ENCODE data around the gene DDX5. TPM values are rescaled to one million over a fixed set of nuclear protein-coding genes. Genes with fewer than 3 reads are reported as not detected.
"Not testable (repeated sequence)": the region's sequence is repeated elsewhere in the genome, so short reads cannot be mapped to it uniquely, and the experiment has no call there.

DDX5 gene
- total RNA-seq, 1 donor from 2014 or later = 300 TPM

DNA sequence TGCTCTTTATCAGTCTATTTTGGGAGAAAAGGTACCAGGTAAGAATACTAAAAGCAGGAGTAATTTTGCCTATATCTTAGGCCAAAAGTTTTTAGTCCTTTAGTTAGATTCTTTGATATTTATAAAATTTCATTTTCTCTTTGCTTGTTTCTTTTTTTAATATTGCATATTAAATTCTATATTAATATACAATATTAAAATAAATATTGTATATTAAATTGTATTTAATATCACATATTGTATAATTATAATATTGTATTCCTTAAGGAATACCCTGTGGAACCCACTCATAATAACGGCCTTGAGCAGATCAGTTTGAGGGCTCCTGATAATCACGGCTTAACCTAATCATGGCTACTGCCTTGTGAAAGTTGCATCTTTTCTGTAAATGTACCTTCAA, 2.6 kb upstream of the DDX5 start:
- DNase-seq (ENCODE audit: low read depth) = no peak

GRCh38 chr17:64507413-64507782, 1.3 kb upstream of the DDX5 start:
- peak; percentile 86 for DNase-seq (ENCODE audit: low read depth)

- peak; percentile 98 for DNase-seq (ENCODE audit: low read depth)
These were observed 705 bp upstream of the DDX5 start, which contains the start of gene CEP95 for GRCh38 chr17:64506576-64507412. Gene CEP95, plus strand, starts transcription at chr17:64506977. Its CDS starts 121 bp downstream, at chr17:64507098.

DNA sequence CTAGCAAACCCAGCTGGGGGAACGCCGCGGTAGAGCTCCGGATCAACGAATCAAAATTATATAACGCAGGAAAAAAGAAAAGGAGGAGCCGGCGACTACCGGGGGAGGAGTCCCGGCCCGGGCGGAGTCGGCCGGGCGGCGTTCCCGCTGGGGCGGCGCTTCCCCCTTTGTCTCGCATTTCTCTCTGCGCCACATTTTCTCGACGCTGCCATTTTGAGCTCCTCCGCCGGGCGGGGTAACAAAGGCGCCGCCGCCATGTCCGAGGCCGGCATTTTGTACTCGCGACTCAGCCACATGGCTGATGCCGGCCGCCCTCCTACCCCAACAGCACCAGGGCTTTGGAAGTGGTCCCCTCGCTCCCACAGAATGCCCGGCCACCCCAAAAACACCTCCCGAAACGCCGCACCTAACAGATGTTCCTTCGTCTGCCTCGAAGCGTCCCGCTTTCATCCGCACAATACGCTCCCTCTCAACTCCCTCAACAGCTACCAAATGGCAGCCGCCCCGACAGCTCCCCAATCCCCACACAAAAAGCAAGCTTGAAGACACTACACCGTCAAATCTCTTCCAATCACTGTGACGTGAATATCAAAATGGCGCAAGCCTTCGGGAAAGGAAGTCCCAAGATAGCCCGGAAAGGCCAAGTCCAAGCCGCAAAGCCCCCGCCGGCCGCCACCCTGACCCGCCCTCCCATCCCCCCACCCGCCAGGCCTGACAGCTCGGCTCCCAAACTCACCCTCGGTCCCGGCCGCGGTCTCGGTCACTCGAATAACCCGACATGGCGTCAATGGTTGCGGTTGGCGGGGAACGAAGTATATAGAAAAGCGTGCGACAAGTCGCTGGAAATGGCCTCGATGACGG, 519 bp downstream of the DDX5 start:
- peak; percentile 92 for DNase-seq (ENCODE audit: low read depth)

DNA sequence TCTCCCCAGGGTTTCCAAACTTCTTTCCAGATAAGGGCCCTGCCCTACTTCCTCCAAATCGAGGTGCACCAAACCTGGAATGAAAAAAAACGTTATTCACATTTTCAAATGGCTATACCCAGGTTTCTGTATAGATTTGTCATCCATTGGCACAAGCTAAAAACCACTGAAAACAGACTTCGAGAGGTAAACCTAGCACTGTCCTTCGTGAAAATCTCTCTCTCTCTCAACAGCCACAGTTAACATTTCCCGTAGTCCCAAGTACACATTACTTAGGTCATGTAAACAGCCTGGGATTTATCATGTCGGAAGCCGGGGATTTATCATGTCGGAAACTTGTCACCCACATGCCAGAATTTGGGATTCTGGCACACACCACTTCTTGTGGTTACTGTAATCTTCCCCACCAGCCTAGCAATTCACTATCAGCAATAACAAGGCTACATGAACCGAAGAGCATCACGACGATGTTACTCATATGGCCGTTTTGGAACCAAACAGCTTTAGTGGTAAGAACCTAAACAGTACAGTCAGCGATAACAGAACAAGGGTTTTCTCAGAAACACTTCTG, 1.2 kb downstream of the DDX5 start:
- DNase-seq (ENCODE audit: low read depth) = peak; percentile 65

DNA sequence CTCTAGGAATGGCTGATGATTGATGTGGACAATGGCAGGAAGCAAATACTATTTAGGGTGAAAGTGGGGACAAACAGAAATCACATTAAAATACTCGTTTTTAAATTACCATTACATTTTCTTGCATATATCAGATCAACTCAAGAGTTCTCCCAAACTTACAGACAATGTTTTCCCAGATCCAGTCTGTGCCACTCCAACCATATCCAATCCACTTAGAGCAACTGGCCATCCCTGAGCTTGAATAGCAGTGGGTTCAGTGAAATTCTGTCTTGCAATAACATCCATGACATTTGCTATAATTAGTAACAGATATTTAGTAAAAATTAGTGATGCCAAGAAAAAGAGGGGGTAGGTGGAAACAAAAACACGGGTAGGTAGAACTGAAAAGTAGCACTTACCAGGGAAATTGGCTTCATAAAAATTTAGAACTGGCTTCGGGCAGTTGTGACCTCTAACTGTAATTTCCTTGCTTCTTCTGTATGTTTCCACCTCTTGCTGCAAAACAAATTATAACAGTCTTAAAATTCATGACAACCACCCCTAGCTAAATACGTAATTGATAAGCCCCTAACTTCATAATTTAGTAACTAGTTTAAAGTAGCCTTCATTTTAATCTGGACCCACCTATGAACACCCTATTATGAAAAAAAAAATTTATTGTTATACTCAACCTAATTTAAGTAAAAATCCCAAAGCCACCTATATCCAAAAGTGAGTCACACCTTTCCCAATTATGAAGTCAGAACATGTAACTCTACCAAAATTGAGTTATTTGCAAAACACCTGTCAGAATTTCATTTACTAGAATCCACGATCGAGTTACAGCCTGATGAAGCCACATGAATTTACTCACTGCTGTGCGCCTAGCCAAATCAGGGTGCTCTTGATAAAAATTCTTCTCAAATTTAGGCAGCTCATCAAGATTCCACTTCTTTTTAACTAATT, 2.0 kb downstream of the DDX5 start:
- peak; percentile 18 for DNase-seq (ENCODE audit: low read depth)

- DNase-seq (ENCODE audit: low read depth) = peak; percentile 25
These were observed 2.7 kb downstream of the DDX5 start for GRCh38 chr17:64503341-64503740.

- no peak for DNase-seq (ENCODE audit: low read depth)
These were observed 3.3 kb downstream of the DDX5 start for GRCh38 chr17:64502809-64503208.

GRCh38 chr17:64502021-64502420, 4.1 kb downstream of the DDX5 start:
- no peak for DNase-seq (ENCODE audit: low read depth)

DNA sequence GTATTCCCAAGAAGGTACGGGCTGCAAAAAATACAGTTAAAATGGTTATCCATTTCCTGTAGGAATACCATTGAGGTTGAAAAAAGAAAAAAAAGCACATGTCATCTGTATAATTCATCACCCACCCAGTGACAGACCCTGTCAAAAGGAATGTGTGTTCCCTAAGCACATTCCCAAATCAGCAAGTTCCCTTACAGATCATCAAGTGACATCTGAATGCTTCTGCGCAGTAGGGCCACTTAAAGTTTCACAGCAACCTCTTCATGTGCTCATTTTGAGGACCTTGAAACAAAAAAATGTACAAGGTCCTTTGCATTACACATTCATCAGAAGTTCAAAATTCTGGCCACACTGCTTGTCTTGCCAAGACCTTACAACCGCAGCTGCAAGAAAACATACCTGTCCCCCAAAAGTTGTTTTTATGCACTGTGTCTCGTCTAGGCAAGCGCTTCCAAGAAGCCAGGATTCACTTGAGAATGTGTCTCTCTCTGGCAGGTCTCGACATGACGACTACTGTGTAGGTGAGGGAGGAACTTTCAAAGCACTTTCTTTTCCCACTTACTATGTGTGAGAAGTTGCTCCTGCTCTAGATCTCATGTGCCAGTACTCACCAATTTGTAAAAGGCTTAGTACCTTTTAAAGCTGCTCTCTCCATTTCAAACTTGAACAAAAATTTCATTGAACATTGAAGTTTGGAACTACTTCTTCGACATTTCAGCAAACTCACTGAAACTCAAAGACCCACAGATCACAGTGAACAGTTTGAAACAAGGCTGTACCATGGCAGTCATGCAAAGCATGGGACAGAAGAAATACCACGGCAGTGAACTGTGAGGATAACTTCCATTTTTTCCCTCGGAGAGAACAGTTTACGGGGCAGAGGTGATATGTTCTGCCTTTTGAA, 5.0 kb downstream of the DDX5 start:
- no peak for DNase-seq (ENCODE audit: low read depth)

DNA sequence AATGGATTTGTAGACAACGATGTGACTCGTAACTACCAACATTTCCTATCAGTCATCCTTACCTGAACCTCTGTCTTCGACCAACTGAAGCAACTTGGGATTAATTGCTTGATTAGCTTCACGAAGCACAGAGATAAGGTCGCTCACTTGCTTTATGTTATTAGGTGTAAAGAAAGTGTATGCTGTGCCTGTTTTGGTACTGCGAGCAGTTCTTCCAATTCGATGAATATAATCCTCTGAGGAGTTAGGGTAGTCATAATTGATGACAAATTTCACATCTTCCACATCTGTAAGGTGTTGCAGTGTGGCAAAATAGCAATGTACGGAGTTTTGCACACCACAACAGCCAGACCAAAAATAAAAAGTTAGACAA, 5.6 kb downstream of the DDX5 start:
- DNase-seq (ENCODE audit: low read depth) = no peak

DNA sequence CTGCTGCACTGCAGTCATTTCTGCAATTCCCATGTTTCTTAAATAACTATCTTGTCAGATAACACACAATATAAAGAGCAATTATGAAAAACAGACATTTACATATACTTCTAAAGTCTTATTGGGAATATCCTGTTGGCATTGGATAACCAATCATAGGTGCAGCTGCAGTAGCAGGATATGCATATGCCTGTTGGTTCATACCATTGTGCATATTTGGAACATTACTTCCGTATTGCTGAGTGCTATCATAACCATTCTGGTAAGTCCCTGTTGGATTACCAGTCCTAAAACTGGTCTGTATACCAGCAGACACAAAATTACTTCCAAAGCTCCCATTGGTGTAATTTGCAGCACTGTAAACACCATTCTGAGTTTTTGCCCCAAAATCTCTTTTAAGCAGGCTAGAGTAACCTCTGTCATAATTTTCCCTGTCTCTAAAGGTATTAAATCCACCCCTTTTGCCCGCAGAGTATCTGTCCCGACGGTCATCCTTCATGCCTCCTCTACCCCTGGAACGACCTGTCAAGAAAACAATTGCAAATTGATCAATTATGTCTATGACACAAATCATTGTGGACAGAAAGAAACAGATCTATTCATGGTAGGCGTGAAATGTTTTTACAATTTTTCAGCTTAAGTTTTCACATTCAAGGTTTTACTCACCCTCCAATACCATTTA, 6.1 kb downstream of the DDX5 start:
- no peak for DNase-seq (ENCODE audit: low read depth)

- DNase-seq (ENCODE audit: low read depth) = no peak
These were observed 7.5 kb downstream of the DDX5 start for GRCh38 chr17:64498308-64499203.

GRCh38 chr17:64497565-64498035, 8.5 kb downstream of the DDX5 start:
- DNase-seq (ENCODE audit: low read depth) = no peak

- peak; percentile 96 for DNase-seq (ENCODE audit: low read depth)
These were observed 9.1 kb downstream of the DDX5 start, which contains the start of gene POLG2 for GRCh38 chr17:64496786-64497564. Gene POLG2, minus strand, starts transcription at chr17:64497054. Its CDS starts 86 bp downstream, at chr17:64496968.

GRCh38 chr17:64496348-64496785, 9.7 kb downstream of the DDX5 start:
- no peak for DNase-seq (ENCODE audit: low read depth)

GRCh38 chr17:64495300-64495699, 10.8 kb downstream of the DDX5 start:
- DNase-seq (ENCODE audit: low read depth) = not testable (repeated sequence)

Data from myocyte (in vitro differentiated cells).